Natural killer cell (primary cell): ENCODE results near the gene MEMO1. TPM values are rescaled to one million over a fixed set of nuclear protein-coding genes. Genes with fewer than 3 reads are reported as not detected.

ENCODE experiments used
- ATAC-seq, 3 donors: fragments of 150-1000 bp in 2 of 3; fragments of 200-7000 bp in 1 of 3; cut with Tn5 transposase; 1 replicate in 1 of 3; 2 replicates in 2 of 3; pipeline ENCODE4 v1.10.0; 2021; ENCODE audit warnings: mild to moderate bottlenecking in 2 of 3, moderate library complexity in 2 of 3
- DNase-seq, 2 donors: peaks; one replicate each; pipeline versions ENCODE4 v3.0.0 to v3.0.0-alpha.2; 2013 to 2021; ENCODE audit warnings: mixed read lengths in 1 of 2
- H3K27ac ChIP-seq: one replicate; pipeline ENCODE4 v1.5.1; 2013; ENCODE audit warnings: mild to moderate bottlenecking, low read length
- H3K27me3 ChIP-seq: one replicate; pipeline ENCODE4 v1.6.1; 2013; ENCODE audit warnings: low read length; ENCODE audit not compliant: control insufficient read depth, insufficient read depth
- H3K36me3 ChIP-seq: one replicate; pipeline ENCODE4 v1.6.1; 2013; ENCODE audit warnings: low read length; ENCODE audit not compliant: control insufficient read depth, insufficient read depth
- H3K4me1 ChIP-seq: one replicate; pipeline ENCODE4 v1.6.1; 2013; ENCODE audit warnings: low read length; ENCODE audit not compliant: control insufficient read depth, insufficient read depth
- H3K4me3 ChIP-seq: one replicate; pipeline ENCODE4 v1.5.1; 2013; ENCODE audit warnings: low read length
- H3K9me3 ChIP-seq: one replicate; pipeline ENCODE4 v1.6.1; 2013; ENCODE audit warnings: low read length; ENCODE audit not compliant: control insufficient read depth, insufficient read depth
- H3K27ac Mint-ChIP-seq, 2 donors: one replicate each; pipeline ENCODE4 v1.8.0; 2022; ENCODE audit warnings: mild to moderate bottlenecking in 2 of 2, mixed read lengths in 2 of 2, moderate library complexity in 1 of 2
- H3K27me3 Mint-ChIP-seq, 2 donors: one replicate each; pipeline ENCODE4 v1.8.0; 2022; ENCODE audit warnings: low read depth in 2 of 2, mixed read lengths in 2 of 2
- H3K36me3 Mint-ChIP-seq: one replicate; pipeline ENCODE4 v1.8.0; 2022; ENCODE audit warnings: mixed read lengths
- H3K4me1 Mint-ChIP-seq, 2 donors: one replicate each; pipeline ENCODE4 v1.8.0; 2022; ENCODE audit warnings: mixed read lengths in 2 of 2
- H3K4me3 Mint-ChIP-seq: one replicate; pipeline ENCODE4 v1.8.0; 2022; ENCODE audit warnings: mild to moderate bottlenecking, moderate library complexity, mixed read lengths
- H3K9me3 Mint-ChIP-seq, 2 donors: one replicate each; pipeline ENCODE4 v1.8.0; 2022; ENCODE audit warnings: mixed read lengths in 2 of 2
- CTCF ChIP-seq: fragments of 200-600 bp; IDR thresholded peaks from one replicate; pipeline ENCODE4 v1.8.0; 2022; ENCODE audit warnings: antibody characterized with exemption
- WGBS: methylation state at CpG from one replicate; pipeline ENCODE4 v1.1.7; 2013; ENCODE audit warnings: missing lambda C conversion rate; ENCODE audit not compliant: insufficient coverage; 5-methylcytosine and 5-hydroxymethylcytosine counted together
- intact Hi-C: fragments of 100-400 bp; cut with micrococcal nuclease; formaldehyde crosslinking; loops from one replicate; pipeline ENCODE4 v1.14.2; 2022
- total RNA-seq, 4 donors: library from RNA; stranded (reverse); fragments of 120-200 nt in 1 of 4; gene quantifications; one replicate each; pipeline versions ENCODE4 v1.2.3 to v1.2.4, GENCODE V29; 2013 to 2022

The MEMO1 gene
- total RNA-seq, 3 donors from 2014 or later (not counting 1 experiment from before 2014, with no cell fraction given): 48.6 to 51.9 (median 51.7) TPM

GRCh38 chr2:31832363-31832762, 178.4 kb downstream of the MEMO1 start:
- no peak overlapping the region for H3K27ac Mint-ChIP-seq
- H3K4me1 ChIP-seq: no peaks in the 10 kb centered on the region
- peaks cover 17% of the 10 kb centered on the region for H3K36me3 Mint-ChIP-seq
- peaks cover 7 to 12% of the 10 kb centered on the region in 2 donors for H3K9me3 Mint-ChIP-seq
- peaks cover 11% of the 10 kb centered on the region for H3K9me3 ChIP-seq
- no peaks in the 10 kb centered on the region for H3K27me3 ChIP-seq
- no peak overlapping the region for H3K27ac ChIP-seq
- DNase-seq (no peak), ATAC-seq (no peak)
- H3K4me1 Mint-ChIP-seq: no peaks in the 10 kb centered on the region
- no peak for TF ChIP-seq CTCF
- no peak overlapping the region for H3K4me3 ChIP-seq
- intact Hi-C loops: no loop called here
- H3K4me3 Mint-ChIP-seq: no peak overlapping the region
- peaks cover 7 to 9% of the 10 kb centered on the region in 2 donors for H3K27me3 Mint-ChIP-seq
- WGBS: 89% methylated on average over 5 of the region's 5 CpGs
- H3K36me3 ChIP-seq: no peaks in the 10 kb centered on the region

GRCh38 chr2:31831585-31831984, 179.2 kb downstream of the MEMO1 start:
- no peak overlapping the region for H3K27ac Mint-ChIP-seq
- no peaks in the 10 kb centered on the region for H3K4me1 Mint-ChIP-seq
- intact Hi-C loops: no loop called here
- WGBS: no CpG with 5 or more reads among the region's 2 CpGs
- TF ChIP-seq CTCF: no peak
- H3K36me3 ChIP-seq: no peaks in the 10 kb centered on the region
- peaks cover 9 to 10% of the 10 kb centered on the region in 2 donors for H3K27me3 Mint-ChIP-seq
- no peaks in the 10 kb centered on the region for H3K27me3 ChIP-seq
- H3K4me3 Mint-ChIP-seq: no peak overlapping the region
- H3K4me1 ChIP-seq: no peaks in the 10 kb centered on the region
- H3K36me3 Mint-ChIP-seq: peaks cover 19% of the 10 kb centered on the region
- ATAC-seq (no peak), DNase-seq (no peak)
- H3K4me3 ChIP-seq: no peak overlapping the region
- H3K9me3 ChIP-seq: peaks cover 11% of the 10 kb centered on the region
- peaks cover 8 to 12% of the 10 kb centered on the region in 2 donors for H3K9me3 Mint-ChIP-seq
- no peak overlapping the region for H3K27ac ChIP-seq

GRCh38 chr2:31828891-31829290, 181.9 kb downstream of the MEMO1 start:
- Histone ChIP-seq H3K27me3 (no peaks in the 10 kb centered on the region), H3K9me3 (peaks cover 11% of the 10 kb centered on the region), H3K4me3 (no peak overlapping the region), H3K27ac (no peak overlapping the region), H3K4me1 (no peaks in the 10 kb centered on the region), H3K36me3 (no peaks in the 10 kb centered on the region)
- H3K36me3 Mint-ChIP-seq: peaks cover 19% of the 10 kb centered on the region
- H3K27me3 Mint-ChIP-seq: peaks cover 9 to 10% of the 10 kb centered on the region in 2 donors
- DNase-seq (no peak), ATAC-seq (no peak)
- intact Hi-C loops: no loop called here
- peaks cover 14 to 17% of the 10 kb centered on the region in 2 donors for H3K9me3 Mint-ChIP-seq
- TF ChIP-seq CTCF: no peak
- no peaks in the 10 kb centered on the region for H3K4me1 Mint-ChIP-seq
- no peak overlapping the region for H3K27ac Mint-ChIP-seq
- WGBS: 91% methylated on average over 2 of the region's 2 CpGs
- no peak overlapping the region for H3K4me3 Mint-ChIP-seq

GRCh38 chr2:31823558-31823957, 187.2 kb downstream of the MEMO1 start:
- 96% methylated on average over 11 of the region's 11 CpGs for WGBS

More at GRCh38 chr2:31823558-31823957, 187.2 kb downstream of the MEMO1 start:
- no peaks in the 10 kb centered on the region for H3K36me3 ChIP-seq
- peaks cover 11% of the 10 kb centered on the region for H3K36me3 Mint-ChIP-seq
- no peak overlapping the region for H3K27ac Mint-ChIP-seq
- no peak overlapping the region for H3K27ac ChIP-seq
- intact Hi-C loops: no loop called here
- H3K4me3 ChIP-seq: no peak overlapping the region
- H3K4me1 Mint-ChIP-seq: no peaks in the 10 kb centered on the region
- DNase-seq (no peak), ATAC-seq (no peak)
- peaks cover 28% of the 10 kb centered on the region for H3K9me3 ChIP-seq
- H3K9me3 Mint-ChIP-seq: peaks cover 15 to 17% of the 10 kb centered on the region in 2 donors
- peaks cover 0 to 10% of the 10 kb centered on the region in 2 donors for H3K27me3 Mint-ChIP-seq
- H3K4me1 ChIP-seq: no peaks in the 10 kb centered on the region
- H3K27me3 ChIP-seq: no peaks in the 10 kb centered on the region
- TF ChIP-seq CTCF: no peak
- H3K4me3 Mint-ChIP-seq: no peak overlapping the region
